Panc1 (cell line): ENCODE measurements around the gene TMED10.

Experiments used
- POLR2AphosphoS5 ChIP-seq: IDR thresholded peaks from 2 replicates; pipeline ENCODE4 v1.6.1; 2012; ENCODE audit warnings: mild to moderate bottlenecking, low read depth, low read length, moderate library complexity
- TF ChIP-seq, protein P1 (sequence below): fragments of 450-650 bp; IDR thresholded peaks from 2 replicates; pipeline ENCODE4 v1.5.1; 2017; ENCODE audit warnings: mild to moderate bottlenecking

DNA sequence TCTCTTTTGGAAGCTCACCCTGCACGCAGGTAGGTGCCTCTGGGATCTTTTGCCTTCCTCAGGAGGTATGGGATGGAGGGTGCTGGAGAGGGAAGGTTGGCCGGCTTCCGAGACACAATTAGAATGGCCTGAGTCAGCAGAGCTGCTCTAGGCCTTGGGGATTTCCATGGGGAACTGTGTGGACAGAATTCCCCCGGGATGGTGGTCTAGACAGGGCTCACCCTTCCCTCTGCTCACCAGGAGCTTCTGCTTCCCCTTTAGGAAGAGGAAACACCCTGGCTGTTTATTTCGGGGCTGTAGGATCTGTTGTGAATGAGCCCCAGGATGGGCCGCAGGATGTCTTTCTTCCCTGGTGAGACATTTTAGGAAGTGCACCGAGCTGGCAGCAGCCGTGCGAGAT is 43.7 kb upstream of the TMED10 start:
- TF ChIP-seq, protein P1, sequence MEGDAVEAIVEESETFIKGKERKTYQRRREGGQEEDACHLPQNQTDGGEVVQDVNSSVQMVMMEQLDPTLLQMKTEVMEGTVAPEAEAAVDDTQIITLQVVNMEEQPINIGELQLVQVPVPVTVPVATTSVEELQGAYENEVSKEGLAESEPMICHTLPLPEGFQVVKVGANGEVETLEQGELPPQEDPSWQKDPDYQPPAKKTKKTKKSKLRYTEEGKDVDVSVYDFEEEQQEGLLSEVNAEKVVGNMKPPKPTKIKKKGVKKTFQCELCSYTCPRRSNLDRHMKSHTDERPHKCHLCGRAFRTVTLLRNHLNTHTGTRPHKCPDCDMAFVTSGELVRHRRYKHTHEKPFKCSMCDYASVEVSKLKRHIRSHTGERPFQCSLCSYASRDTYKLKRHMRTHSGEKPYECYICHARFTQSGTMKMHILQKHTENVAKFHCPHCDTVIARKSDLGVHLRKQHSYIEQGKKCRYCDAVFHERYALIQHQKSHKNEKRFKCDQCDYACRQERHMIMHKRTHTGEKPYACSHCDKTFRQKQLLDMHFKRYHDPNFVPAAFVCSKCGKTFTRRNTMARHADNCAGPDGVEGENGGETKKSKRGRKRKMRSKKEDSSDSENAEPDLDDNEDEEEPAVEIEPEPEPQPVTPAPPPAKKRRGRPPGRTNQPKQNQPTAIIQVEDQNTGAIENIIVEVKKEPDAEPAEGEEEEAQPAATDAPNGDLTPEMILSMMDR: no peak
- no peak for TF ChIP-seq POLR2AphosphoS5
